IPS-18c (cell line): ENCODE measurements around the gene CPNE4.

Experiments used
- H3K4me3 ChIP-seq: 2 replicates; pipeline ENCODE4 v1.7.0; 2013; ENCODE audit warnings: low read depth, mild to moderate bottlenecking, low read length, moderate library complexity; ENCODE audit not compliant: insufficient read depth
- H3K9me3 ChIP-seq: one replicate; pipeline ENCODE4 v1.6.1; 2013; ENCODE audit warnings: mild to moderate bottlenecking, low read length, moderate library complexity; ENCODE audit not compliant: control insufficient read depth, insufficient read depth

CPNE4 gene

DNA sequence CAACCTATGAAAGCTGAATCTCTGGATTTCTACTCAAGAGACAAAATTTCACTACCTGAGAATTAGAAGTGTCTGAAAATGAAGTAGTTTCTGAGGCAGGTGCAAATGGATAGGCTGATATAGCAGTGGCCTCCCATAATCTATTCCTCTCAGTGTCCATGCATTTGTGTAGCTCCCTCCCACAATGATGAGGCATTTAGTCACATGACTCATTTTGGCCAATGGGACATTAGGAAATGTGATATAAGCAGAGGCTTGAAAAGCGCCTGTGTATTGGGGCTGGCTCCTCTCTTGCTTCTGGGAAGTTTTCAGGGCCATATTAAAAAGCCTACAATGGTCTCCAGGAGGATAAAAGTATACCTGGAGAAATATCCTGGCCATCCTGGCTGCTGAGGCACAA, 452.4 kb downstream of the CPNE4 start:
- Histone ChIP-seq H3K9me3 (no peaks in the 10 kb centered on the region), H3K4me3 (no peak overlapping the region)

DNA sequence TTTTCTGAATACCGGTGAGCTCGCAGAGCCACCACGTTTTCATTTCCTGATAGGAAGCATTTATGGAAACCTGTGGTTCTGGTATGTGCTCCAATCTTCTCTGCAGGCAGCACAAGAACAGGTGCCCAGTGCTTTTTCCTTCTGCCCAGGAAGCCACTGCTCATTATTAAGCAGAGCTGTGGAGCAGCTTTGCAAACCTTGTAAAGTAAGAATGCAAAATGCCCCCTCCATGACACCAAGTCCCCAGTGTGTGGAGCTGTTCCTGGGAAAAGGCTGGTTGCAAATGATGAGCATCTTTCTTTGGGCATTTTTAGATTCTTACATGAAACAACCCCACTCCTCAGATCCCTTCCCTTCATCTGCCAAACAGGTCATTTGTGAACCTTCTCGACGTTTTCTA, 466.4 kb downstream of the CPNE4 start:
- H3K4me3 ChIP-seq = no peak overlapping the region

DNA sequence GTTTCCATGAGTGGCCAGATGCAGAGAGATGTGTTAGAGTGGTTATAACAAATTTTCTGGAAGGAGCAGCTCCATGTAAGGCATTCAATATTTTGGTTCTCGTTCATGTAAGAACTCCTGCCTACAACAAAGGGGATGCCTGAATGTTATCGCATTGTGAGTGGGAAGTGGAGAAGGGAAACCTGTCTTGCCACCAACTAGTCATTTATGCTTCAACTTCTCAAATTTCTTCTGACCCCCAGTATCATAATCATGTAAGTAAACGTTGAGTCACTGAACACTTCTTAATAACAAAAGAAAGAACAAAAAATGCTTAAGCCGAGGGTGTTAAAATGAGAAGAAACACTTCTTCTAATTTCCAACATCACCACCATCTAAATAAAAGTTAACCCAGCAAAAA, 470.0 kb downstream of the CPNE4 start:
- no peaks in the 10 kb centered on the region for H3K9me3 ChIP-seq
- no peak overlapping the region for H3K4me3 ChIP-seq

More for the DNA sequence above, 466.4 kb downstream of the CPNE4 start:
- no peaks in the 10 kb centered on the region for H3K9me3 ChIP-seq

DNA sequence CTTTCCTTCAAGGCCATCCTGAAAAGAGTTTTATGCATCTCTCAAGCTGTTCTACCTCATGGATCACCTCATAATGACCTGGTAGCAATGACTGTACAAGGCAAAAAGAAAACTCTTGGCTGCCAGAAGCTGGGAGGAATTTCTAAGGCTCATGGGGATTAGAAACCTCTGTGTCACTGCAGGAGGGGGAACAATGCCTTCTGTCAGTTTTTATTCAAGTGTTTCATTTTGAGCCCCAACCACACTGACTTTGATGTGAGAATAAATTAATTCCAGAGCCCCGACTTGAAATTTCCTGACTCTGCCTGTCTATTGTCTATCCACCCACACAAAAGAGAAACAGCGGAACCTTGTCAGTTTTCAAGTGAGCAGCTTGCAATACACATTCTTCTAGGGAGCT, 473.3 kb downstream of the CPNE4 start:
- no peaks in the 10 kb centered on the region for H3K9me3 ChIP-seq
- H3K4me3 ChIP-seq = no peak overlapping the region

DNA sequence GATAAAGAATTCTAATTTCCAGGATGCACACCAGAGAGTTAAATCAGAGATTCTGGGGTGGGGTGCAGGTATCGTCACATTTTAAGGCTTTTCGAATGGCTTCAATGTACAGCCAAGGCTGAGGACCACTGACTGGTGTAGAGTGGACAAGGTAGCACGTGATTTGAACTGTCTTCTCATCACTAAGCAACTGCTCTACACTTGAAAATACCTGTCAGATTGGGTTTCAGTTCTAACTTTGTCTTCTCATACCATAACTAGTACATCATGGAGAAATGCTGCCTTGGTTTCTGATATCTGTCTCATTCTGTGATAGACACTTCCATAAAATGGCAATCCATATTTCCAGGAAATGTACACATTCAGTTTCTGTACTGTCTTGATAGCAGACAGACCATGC, 474.0 kb downstream of the CPNE4 start:
- no peak overlapping the region for H3K4me3 ChIP-seq
- H3K9me3 ChIP-seq = no peaks in the 10 kb centered on the region

DNA sequence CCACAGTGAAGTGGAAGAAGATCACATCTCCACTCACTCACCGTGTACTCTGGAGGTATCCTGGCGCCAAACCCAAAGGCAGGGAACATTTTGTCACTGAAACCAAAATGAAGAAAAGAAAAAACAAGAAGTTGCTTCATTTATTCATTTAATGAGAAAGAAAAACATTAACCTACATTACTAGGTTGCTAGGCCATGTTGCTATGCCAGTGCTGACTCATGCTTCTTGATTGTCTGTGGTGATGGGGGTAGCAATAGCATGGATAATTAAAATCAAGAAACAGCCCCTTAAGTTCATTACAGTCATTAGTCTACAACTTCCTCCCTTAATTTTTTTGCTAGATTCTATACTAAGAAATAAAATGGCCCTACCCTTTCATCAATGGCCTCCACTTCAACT, 479.4 kb downstream of the CPNE4 start:
- Histone ChIP-seq H3K4me3 (no peak overlapping the region), H3K9me3 (no peaks in the 10 kb centered on the region)

DNA sequence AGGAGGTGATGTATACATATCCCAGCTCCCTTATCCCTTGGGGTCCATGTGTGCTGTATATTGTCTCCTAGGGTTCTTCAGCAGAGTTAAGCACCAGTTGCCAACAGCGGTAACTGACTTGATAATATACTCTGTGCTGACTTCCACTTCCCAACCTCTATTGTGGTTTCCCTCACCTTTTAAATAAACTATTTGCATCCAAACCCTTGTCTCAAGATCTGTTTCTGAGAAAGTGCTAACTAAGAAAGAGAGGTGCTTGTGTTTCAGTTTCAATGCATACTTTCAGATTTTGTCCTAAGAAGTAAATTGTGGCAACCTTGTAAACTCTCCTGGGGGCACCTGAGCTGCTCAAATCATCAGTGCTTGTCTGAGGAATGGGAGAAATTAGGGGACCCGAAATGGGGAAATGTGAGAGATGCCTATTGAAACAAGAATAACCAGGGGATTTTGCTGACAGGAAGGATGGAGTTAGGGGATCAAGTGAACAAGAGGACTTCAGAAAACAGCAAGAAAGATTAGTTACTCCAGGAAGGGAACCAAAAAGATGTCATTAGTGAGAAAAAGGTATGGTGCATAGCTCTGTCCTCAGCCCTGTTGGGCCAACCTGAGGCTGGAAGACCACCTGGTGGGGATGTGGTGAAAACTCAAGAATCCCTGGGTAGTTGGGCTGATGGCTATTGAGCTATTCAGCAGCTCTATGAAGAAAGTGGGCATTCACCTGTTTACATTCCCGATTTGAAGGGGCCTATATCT, 481.1 kb downstream of the CPNE4 start:
- Histone ChIP-seq H3K4me3 (no peak overlapping the region), H3K9me3 (no peaks in the 10 kb centered on the region)

DNA sequence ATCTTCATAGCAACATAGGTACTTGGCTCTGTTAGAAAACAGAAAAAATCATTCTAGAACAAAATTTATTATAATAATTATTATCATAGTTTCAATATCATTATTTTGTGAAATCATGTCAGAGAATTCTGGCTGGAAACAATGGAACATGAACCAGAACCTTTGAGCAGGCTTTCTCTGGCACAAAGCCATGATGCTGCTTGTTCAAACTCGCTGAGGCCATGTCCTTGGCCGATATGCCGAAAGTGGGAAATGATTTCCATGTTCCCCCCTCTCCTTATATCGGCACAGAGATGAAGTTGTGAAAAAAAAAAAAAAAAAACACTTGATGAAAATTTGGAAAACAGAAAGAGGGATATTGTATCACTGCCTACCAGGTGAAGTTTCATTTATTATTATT, 483.1 kb downstream of the CPNE4 start:
- H3K4me3 ChIP-seq = no peak overlapping the region

DNA sequence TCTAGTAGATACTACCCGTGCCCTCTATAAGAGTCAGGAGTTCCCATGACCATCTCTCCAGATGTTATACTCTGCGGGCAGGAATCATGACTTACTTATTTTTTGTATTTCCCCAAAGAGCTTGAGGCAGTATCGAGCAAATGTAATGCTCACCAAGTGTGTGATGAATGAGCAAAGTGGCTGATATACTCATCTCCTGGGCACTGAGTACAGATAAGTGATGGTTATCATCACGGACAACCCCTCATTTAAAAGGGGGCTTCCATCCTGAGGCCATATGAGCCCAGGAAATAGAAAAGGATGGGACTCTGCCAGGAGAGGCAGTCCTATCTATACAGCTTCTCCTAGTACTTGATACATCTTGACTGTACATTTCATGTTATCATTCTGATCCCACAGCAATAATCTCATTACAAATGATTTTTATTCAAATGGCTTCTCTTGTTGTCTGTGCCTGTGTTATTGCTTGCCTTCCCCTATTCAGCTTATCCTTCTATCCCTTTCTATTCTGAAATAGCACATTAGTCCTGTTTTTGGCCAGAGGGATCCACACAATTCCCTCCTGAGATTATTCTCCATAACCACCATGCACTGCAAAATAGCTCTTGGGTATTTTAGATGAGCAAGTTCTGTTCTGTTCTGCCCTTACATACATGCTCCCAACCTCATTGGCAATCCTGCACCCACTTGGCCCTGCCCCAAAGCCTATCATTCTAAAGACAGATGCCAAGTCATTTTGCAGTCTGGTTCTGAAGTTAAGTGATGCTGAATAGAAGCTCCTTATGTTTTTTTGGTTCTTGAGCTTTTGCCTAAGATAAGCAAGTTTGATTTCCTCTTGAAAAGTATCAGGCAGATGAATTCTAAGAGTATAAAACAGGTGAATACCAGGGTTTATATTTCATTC, 484.0 kb downstream of the CPNE4 start:
- no peaks in the 10 kb centered on the region for H3K9me3 ChIP-seq
- no peak overlapping the region for H3K4me3 ChIP-seq

More for the DNA sequence above, 483.1 kb downstream of the CPNE4 start:
- no peaks in the 10 kb centered on the region for H3K9me3 ChIP-seq

- Histone ChIP-seq H3K9me3 (no peaks in the 10 kb centered on the region), H3K4me3 (no peak overlapping the region)
Observed at GRCh38 chr3:131549340-131549739, 485.5 kb downstream of the CPNE4 start.

DNA sequence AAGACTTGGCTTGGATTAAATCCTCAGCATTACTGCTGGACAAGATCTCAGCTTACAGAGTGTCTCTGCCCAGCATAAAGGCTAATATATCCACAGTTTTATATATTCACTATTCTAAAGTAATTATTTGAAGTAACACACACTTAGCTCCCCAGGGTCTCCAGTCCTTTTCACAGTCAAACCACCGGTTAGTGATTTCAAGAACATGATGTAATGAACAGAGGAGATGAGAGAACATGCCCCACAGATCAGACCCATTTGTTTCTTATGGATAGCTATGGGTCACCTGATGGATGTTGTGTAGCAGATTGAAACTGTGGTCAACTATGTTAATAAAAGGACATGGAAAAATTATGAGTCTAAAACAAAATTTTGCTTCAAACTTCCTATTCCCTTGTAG, 487.2 kb downstream of the CPNE4 start:
- no peak overlapping the region for H3K4me3 ChIP-seq
- peaks cover 2% of the 10 kb centered on the region for H3K9me3 ChIP-seq

DNA sequence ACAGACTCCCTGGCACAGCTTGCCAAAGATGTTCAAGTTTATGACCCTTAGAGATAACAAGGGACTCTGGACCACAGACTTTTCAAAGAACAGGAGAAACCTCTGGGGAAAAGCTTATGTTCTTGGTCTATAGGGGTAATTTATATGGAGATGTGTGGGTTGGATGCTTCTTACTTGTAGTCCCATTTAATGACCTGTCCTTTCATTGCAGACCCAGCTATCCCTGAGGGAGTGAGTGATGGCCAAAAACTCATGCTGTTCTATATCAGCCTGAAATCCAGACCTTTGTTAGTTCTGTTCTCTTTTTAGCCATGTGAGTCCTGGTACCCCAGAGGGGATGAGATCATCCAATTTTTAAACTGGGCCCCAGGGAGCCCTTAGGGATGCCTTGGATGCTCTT, 488.4 kb downstream of the CPNE4 start:
- no peak overlapping the region for H3K4me3 ChIP-seq

GRCh38 chr3:131544557-131544956, 490.3 kb downstream of the CPNE4 start:
- no peak overlapping the region for H3K4me3 ChIP-seq

More for the DNA sequence above, 488.4 kb downstream of the CPNE4 start:
- H3K9me3 ChIP-seq = peaks cover 2% of the 10 kb centered on the region

DNA sequence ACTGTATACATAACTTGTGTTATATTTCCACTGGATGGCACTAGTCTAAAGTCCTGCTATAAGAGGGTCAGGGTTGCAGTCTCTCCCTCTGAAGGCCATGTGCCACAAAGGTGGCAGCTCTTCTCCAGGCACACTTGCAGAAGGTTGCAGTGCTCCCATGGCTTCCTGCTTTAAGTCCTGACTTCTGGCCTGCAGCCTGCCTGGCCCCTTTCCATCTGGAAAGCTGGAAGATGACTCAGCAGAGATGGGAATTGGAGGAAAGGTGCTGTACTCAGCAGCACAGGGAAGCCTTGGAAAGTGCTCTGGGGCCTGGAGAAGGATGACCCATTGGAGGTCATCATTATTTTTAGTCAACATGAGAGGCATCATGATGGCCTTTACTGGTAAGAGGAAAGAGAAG, 491.1 kb downstream of the CPNE4 start:
- H3K9me3 ChIP-seq = peaks cover 2% of the 10 kb centered on the region
- H3K4me3 ChIP-seq = no peak overlapping the region

More at GRCh38 chr3:131544557-131544956, 490.3 kb downstream of the CPNE4 start:
- H3K9me3 ChIP-seq = peaks cover 2% of the 10 kb centered on the region

DNA sequence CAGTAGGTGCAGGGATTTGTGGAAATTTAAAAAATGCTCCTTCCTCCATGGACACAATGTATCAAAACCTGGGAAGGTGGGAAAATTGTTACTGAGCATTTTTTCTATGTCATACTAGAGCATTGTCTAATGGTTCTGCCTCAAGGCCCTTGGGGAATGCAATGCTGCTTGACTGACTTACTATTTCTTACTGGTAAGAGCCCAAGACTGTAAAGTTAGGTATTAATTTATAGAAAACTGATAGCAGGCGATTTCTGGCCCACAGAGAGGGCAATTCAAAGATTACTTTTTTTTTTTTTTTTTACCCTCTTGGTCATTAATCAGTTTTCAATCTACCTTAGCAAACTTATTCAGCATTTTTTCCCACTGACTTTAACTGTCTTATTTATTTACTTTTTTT, 493.5 kb downstream of the CPNE4 start:
- Histone ChIP-seq H3K9me3 (peaks cover 2% of the 10 kb centered on the region), H3K4me3 (no peak overlapping the region)

- H3K9me3 ChIP-seq = peaks cover 2% of the 10 kb centered on the region
Observed at GRCh38 chr3:131540821-131541220, 494.0 kb downstream of the CPNE4 start.

DNA sequence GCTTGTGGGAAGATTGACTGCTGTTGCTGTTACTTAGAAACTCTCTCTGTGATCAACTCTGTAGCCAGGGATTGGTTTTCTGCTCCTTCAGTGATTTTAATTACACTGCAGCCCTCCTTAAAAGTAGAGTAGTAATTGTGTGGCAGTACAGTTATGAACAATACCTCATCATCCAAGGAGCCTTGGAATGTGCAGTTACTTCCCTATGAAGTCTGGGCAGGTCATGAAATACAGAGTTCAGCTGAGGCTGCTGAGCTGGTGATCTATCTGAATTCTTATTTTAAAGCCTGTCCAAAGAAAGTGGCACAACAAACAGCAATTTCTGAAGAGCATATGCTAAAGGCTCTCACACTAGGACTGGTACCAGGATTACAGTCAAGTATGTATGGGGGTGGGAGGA, 494.7 kb downstream of the CPNE4 start:
- Histone ChIP-seq H3K9me3 (peaks cover 2% of the 10 kb centered on the region), H3K4me3 (no peak overlapping the region)

More at GRCh38 chr3:131540821-131541220, 494.0 kb downstream of the CPNE4 start:
- H3K4me3 ChIP-seq = no peak overlapping the region

- no peak overlapping the region for H3K4me3 ChIP-seq
- peaks cover 2% of the 10 kb centered on the region for H3K9me3 ChIP-seq
Observed at GRCh38 chr3:131538968-131539367, 495.8 kb downstream of the CPNE4 start.
